ENCODE data around the gene MFSD12.

The MFSD12 gene

DNA sequence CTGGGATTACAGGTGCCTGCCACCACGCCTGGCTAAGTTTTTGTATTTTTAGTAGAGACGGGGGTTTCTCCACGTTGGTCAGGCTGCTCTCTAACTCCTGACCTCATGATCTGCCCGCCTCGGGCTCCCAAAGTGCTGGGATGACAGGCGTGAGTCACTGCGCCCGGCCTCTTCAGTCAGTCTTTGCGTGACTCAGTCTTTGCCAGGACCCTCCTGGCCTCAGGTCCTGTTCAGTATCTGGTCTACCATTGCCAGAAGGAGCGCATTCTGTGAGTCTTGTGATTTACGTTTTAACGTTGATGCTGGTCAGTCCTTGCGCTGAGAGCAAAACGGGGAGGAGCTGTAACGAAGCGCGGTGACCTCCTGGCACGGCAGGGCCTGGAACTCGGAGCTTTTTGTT lies 7.8 kb upstream of the MFSD12 start:
- DNase-seq: no peak
- in situ Hi-C loops (cut with MboI; ENCODE audit: low pct_unique_long_range_greater_than_20kb, low sequenced_read_pairs): no loop called here

- DNase-seq: no peak
- in situ Hi-C loops (cut with MboI; ENCODE audit: low pct_unique_long_range_greater_than_20kb, low sequenced_read_pairs): no loop called here
Observed at GRCh38 chr19:3563709-3564524, 6.5 kb upstream of the MFSD12 start.

DNA sequence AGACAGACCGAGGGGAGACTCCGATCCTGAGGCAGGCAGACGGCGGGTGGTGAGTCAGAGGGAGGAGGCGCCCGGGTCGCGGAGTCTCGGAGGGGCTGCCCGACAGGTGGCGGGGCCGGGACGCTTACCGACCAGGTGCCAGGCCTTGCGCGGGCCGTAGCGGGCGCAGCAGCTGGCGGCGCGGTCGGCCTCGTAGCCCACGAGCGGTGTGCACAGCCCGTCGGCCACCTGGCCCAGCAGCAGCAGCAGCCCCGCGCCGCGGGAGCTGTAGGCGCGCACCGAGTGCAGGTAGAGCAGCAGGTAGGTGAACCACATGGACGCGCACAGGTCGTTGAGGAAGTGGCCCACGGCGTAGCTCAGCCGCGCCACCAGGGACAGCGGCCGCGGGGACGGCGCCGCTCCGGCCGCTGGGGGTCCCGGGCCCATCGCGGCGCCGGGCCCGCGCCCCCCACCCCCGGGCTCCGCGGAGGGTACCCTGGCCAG lies 367 bp downstream of the MFSD12 start:
- in situ Hi-C loops (cut with MboI; ENCODE audit: low pct_unique_long_range_greater_than_20kb, low sequenced_read_pairs): no loop called here
- DNase-seq: no peak

GRCh38 chr19:3556423-3556977 lies 886 bp downstream of the MFSD12 start:
- DNase-seq: no peak
- in situ Hi-C loops (cut with MboI; ENCODE audit: low pct_unique_long_range_greater_than_20kb, low sequenced_read_pairs): no loop called here

- DNase-seq: no peak
- in situ Hi-C loops (cut with MboI; ENCODE audit: low pct_unique_long_range_greater_than_20kb, low sequenced_read_pairs): no loop called here
Observed at GRCh38 chr19:3555653-3556422, 1.5 kb downstream of the MFSD12 start.

GRCh38 chr19:3554254-3555083 lies 2.9 kb downstream of the MFSD12 start:
- DNase-seq: peak; percentile 57
- in situ Hi-C loops (cut with MboI; ENCODE audit: low pct_unique_long_range_greater_than_20kb, low sequenced_read_pairs): no loop called here

DNA sequence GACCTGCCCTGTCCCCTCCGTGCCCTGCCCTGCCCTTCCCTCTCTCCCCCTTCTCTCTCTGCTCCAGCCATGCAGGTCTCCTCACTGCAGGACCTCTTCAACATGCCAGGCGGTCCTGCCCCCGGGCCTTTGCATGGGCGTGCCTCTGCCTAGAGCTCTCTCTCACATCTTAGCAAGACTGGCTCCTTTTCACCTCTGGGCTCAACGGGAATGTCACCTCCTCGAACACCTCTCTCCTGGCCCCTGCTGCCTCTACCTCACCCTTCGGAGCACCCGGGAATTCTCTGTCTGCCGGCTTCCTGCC lies 5.6 kb downstream of the MFSD12 start:
- no peak for DNase-seq
- in situ Hi-C loops (cut with MboI; ENCODE audit: low pct_unique_long_range_greater_than_20kb, low sequenced_read_pairs): no loop called here

GRCh38 chr19:3550947-3551791 lies 6.2 kb downstream of the MFSD12 start:
- in situ Hi-C loops (cut with MboI; ENCODE audit: low pct_unique_long_range_greater_than_20kb, low sequenced_read_pairs): no loop called here
- DNase-seq: no peak

- in situ Hi-C loops (cut with MboI; ENCODE audit: low pct_unique_long_range_greater_than_20kb, low sequenced_read_pairs): no loop called here
- DNase-seq: no peak
Observed at GRCh38 chr19:3549816-3550215, 7.6 kb downstream of the MFSD12 start.

- in situ Hi-C loops (cut with MboI; ENCODE audit: low pct_unique_long_range_greater_than_20kb, low sequenced_read_pairs): no loop called here
- DNase-seq: no peak
Observed at GRCh38 chr19:3548606-3549005, 8.8 kb downstream of the MFSD12 start.

GRCh38 chr19:3547767-3548282 lies 9.6 kb downstream of the MFSD12 start:
- no peak for DNase-seq
- in situ Hi-C loops (cut with MboI; ENCODE audit: low pct_unique_long_range_greater_than_20kb, low sequenced_read_pairs): no loop called here

GRCh38 chr19:3547301-3547731 lies 10.1 kb downstream of the MFSD12 start:
- no peak for DNase-seq
- in situ Hi-C loops (cut with MboI; ENCODE audit: low pct_unique_long_range_greater_than_20kb, low sequenced_read_pairs): no loop called here

GRCh38 chr19:3546119-3546518 lies 11.3 kb downstream of the MFSD12 start:
- no peak for DNase-seq
- in situ Hi-C loops (cut with MboI; ENCODE audit: low pct_unique_long_range_greater_than_20kb, low sequenced_read_pairs): no loop called here

GRCh38 chr19:3545669-3546034 lies 11.7 kb downstream of the MFSD12 start:
- in situ Hi-C loops (cut with MboI; ENCODE audit: low pct_unique_long_range_greater_than_20kb, low sequenced_read_pairs): no loop called here
- no peak for DNase-seq

DNA sequence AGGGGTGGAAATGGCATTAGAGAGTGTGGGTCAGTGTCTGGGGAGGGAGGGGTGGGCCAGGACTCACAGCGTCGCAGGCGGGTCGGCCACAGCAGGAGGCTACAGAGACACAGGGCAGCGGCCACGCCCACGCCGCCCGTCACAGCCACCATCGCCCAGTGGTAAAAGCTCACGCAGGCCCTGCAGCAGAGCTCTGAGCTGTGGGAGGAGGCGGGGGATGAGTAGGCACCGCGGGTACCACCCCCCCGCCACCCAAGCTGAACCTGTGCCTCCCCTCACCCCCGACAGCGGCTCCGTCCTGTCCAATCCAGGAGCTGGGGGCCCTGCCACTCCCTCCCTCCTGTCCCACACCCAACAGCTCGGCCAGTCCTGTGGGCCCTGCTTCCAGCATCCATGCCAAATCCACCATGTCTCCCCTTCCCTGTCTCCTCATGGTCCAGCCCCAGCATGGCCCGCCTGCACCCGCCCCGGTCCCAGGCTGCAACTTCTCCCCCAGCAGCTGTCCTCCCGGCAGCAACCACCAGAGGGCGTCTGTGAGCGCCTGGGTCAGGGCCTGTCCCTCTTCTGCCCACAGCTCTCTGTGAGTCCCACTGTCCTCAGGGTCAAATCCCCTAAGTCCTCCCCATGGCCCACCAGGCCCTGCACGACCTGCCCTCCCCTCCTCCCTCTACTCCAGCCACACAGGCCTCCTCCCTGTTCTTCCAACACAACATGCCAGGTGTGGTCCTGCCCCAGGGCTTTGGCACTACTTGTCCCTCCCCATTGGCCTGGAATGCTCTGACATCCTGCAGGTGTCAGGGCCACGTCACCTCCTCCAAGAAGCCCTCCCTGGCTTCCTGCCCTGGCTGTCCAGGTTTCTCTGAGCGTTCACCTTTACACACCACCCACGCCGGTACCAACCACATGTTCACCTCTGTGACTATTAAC lies 12.4 kb downstream of the MFSD12 start:
- DNase-seq: peak; percentile 74

DNA sequence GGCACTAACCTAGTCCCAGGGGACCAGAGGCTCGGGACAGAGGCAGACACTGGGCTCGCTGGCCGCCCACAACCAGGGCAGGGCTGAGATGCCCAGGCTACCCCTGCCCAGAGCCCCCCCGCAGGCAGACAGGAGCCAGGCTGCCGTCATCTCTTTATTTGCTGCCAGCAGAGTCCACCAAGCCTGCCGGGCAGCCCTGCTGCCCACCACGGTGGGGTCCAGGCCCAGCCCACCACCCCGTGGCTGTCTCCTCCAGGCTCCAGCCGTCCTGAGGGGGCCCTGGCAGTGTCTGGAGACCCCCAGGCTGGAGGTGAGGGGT lies 13.4 kb downstream of the MFSD12 start:
- DNase-seq: no peak
- in situ Hi-C loops (cut with MboI; ENCODE audit: low pct_unique_long_range_greater_than_20kb, low sequenced_read_pairs): no loop called here

More for the DNA sequence above, 12.4 kb downstream of the MFSD12 start:
- in situ Hi-C loops (cut with MboI; ENCODE audit: low pct_unique_long_range_greater_than_20kb, low sequenced_read_pairs): no loop called here

DNA sequence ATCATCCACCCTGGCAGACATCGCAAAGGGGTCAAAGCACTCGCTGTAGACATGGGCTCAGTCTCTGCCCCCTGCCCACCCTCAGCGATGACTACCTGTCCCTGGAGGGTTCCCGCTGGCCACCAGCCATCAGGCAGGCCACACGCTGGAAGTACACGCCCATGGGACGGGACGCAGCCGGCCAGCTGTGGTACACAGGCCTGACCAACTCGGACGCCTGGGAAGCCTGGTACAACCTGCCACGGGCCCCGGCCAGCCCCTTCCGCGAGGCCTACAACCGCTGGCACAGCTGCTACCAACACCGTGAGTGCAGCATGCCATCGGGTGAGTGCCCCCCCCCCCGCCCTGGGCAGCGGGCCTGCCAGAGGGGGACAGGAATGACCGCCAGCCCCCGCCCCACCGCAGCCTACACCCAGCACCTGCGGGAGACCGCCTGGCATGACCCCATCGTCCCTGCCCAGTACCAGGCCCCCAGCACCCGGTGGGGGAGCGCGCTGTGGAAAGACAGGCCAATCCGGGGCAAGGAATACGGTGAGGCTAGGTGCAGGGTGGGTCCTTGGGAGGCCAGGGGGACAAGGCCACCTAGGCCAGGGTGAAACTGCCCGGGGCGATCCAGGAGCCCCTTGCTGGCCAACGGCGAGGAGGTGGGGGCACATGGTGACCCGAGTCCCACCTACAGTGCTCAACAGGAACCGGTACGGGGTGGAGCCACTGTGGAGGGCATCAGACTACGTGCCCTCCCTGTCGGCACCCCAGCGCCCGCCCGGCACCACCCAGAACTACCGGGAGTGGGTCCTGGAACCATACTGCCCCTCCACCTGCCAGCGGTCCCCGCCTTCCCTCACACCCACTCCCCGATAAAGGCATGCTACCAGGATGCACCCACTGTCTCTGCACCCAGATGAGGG lies 14.0 kb downstream of the MFSD12 start:
- DNase-seq: no peak
- in situ Hi-C loops (cut with MboI; ENCODE audit: low pct_unique_long_range_greater_than_20kb, low sequenced_read_pairs): no loop called here
